Measurements from ENCODE around the gene EHD1. TPM values are rescaled to one million over a fixed set of nuclear protein-coding genes. Genes with fewer than 3 reads are reported as not detected.
A peak's percentile ranks its signal among the peaks of the same experiment; 100 is the strongest.

Gene EHD1
- total and polyA plus RNA-seq, 2 of the 8 experiments (the other 6 are each of a cell fraction or from before 2014, with no cell fraction given) = 31.5 to 42.9 TPM

GRCh38 chr11:64925536-64926436, 47.4 kb upstream of the EHD1 start:
- Histone ChIP-seq H4K91ac (replicated peaks; ENCODE audit: insufficient read length, low read length) (no peak overlapping the region), H3K36me3 (ENCODE audit: control insufficient read depth in 2 of 4, insufficient read depth in 4 of 4, low read length in 3 of 4) (no peaks in the 10 kb centered on the region; a peak in 1 of 8 replicates), H3K18ac (ENCODE audit: extremely low read depth, low read length) (no peak overlapping the region), H3K27ac (ENCODE audit: low read depth, low read length) (no peak overlapping the region), H3K4me3 (ENCODE audit: extremely low read depth in 1 of 4, insufficient read depth in 2 of 4, low read depth in 3 of 4, low read length in 4 of 4) (peak overlapping the region in 1 of 4 experiments; percentile 84; a peak in 3 of 8 replicates), H3K4me2 (ENCODE audit: insufficient read depth in 1 of 2, low read depth in 2 of 2, low read length in 2 of 2) (peak overlapping the region; percentile 71 to 84; a peak in 2 of 4 replicates), H3K14ac (ENCODE audit: insufficient read length) (no peak overlapping the region), H3K4me1 (replicated peaks in 1 of 4; ENCODE audit: control insufficient read depth in 3 of 4, insufficient read depth in 4 of 4, low read length in 3 of 4) (peaks cover 0 to 7% (median 4%) of the 10 kb centered on the region in 4 experiments; a peak in 5 of 7 replicates), H3K56ac (replicated peaks; ENCODE audit: insufficient read length, low read depth, low read length) (no peak overlapping the region), H4K8ac (ENCODE audit: extremely low read depth, insufficient read depth, low read length) (no peak overlapping the region), H2BK12ac (ENCODE audit: low read depth, low read length) (no peak overlapping the region), H2AK5ac (ENCODE audit: low read depth, low read length) (no peak overlapping the region), H2BK5ac (ENCODE audit: low read depth, low read length) (no peak overlapping the region), H3K9ac (replicated peaks in 1 of 4; ENCODE audit: extremely low read depth in 1 of 4, low read depth in 3 of 4, low read length in 3 of 4) (no peak overlapping the region), H3K4ac (replicated peaks; ENCODE audit: insufficient read length, low read depth, low read length) (no peak overlapping the region), H2BK15ac (ENCODE audit: low read length) (no peak overlapping the region), H2AFZ (ENCODE audit: low read length) (no peak overlapping the region), H4K20me1 (replicated peaks in 1 of 2; ENCODE audit: control insufficient read depth in 1 of 2, insufficient read depth in 2 of 2, low read length in 2 of 2) (no peaks in the 10 kb centered on the region), H2BK20ac (ENCODE audit: low read length) (no peak overlapping the region), H4K5ac (ENCODE audit: insufficient read length, low read depth, low read length) (no peak overlapping the region), H3K79me1 (ENCODE audit: low read depth, low read length) (no peaks in the 10 kb centered on the region), H3K79me2 (ENCODE audit: control insufficient read depth in 1 of 2, insufficient read depth in 2 of 2, low read length in 2 of 2) (no peaks in the 10 kb centered on the region), H3K27me3 (replicated peaks in 1 of 4; ENCODE audit: control insufficient read depth in 3 of 4, extremely low read depth in 1 of 4, insufficient read depth in 3 of 4, low read length in 3 of 4) (peaks cover 0 to 6% (median 4%) of the 10 kb centered on the region in 4 experiments; a peak in 4 of 7 replicates), H3K23me2 (ENCODE audit: low read depth, low read length) (peaks cover 8% of the 10 kb centered on the region; the same call in 1 of the 2 replicates), H2BK120ac (replicated peaks; ENCODE audit: low read depth, low read length) (no peak overlapping the region), H3K23ac (ENCODE audit: insufficient read length) (no peak overlapping the region), H3K9me3 (ENCODE audit: insufficient read depth in 2 of 2, low read depth in 1 of 2, low read length in 1 of 2) (no peaks in the 10 kb centered on the region)
- DNase-seq (ENCODE audit: low read depth in 1 of 2, low spot score in 2 of 2) (no peak), FAIRE-seq (no peak)
- ChIA-PET CTCF (ENCODE audit: partially characterized antibody) (interaction anchor here (0.6 to 2.4 kb wide), 9 partner anchors 8 to 237 kb away, joined by 3 to 7 read pairs (median 4); no protein-coding TSS in a partner anchor), POLR2A (ENCODE audit: partially characterized antibody) (interaction anchor here (1.4 to 2.0 kb wide), 2 partner anchors 10 to 47 kb away, joined by 5 to 11 read pairs; partner anchors contain the start of genes EHD1 and GPHA2)
- 85% methylated on average over 14 of the region's 24 CpGs; no CpG with 5 or more reads in 1 of the 2 experiments for WGBS, 2 experiments (ENCODE audit: extremely low coverage in 1 of 2, insufficient coverage in 1 of 2, insufficient read length in 1 of 2, insufficient replicate concordance in 2 of 2, low coverage in 1 of 2, low lambda C conversion rate in 2 of 2, missing lambda C conversion rate in 1 of 2)
- TF ChIP-seq MAFK (IDR thresholded peaks at IDR 0.05; ENCODE audit: low read depth, low read length) = no peak
- TF ChIP-seq CEBPB (IDR thresholded peaks at IDR 0.05; ENCODE audit: low read depth, low read length) = no peak
